HG03175 (cell line): ENCODE results near the gene BCL6B.

Experiments
- ATAC-seq: cut with Tn5 transposase; IDR thresholded peaks from one replicate; pipeline ENCODE4 v1.9.1; 2021; ENCODE audit warnings: mild to moderate bottlenecking, moderate library complexity; ENCODE audit not compliant: unreplicated experiment

Gene BCL6B

GRCh38 chr17:7056386-7056785 lies 33.5 kb downstream of the BCL6B start:
- no peak for ATAC-seq

GRCh38 chr17:7058831-7059447 lies 36.1 kb downstream of the BCL6B start:
- ATAC-seq: no peak

- ATAC-seq: no peak
Observed at GRCh38 chr17:7060165-7060891, 37.5 kb downstream of the BCL6B start.

GRCh38 chr17:7063518-7064094 lies 40.8 kb downstream of the BCL6B start:
- no peak for ATAC-seq

GRCh38 chr17:7064261-7064660 lies 41.4 kb downstream of the BCL6B start:
- no peak for ATAC-seq

- no peak for ATAC-seq
Observed at GRCh38 chr17:7067198-7067597, 44.3 kb downstream of the BCL6B start.

GRCh38 chr17:7068268-7068667 lies 45.4 kb downstream of the BCL6B start:
- no peak for ATAC-seq

GRCh38 chr17:7070712-7071111 lies 47.9 kb downstream of the BCL6B start:
- ATAC-seq: no peak

GRCh38 chr17:7072406-7072805 lies 49.6 kb downstream of the BCL6B start:
- no peak for ATAC-seq

- no peak for ATAC-seq
Observed at GRCh38 chr17:7074931-7075330, 52.1 kb downstream of the BCL6B start.

GRCh38 chr17:7077911-7078546 lies 55.2 kb downstream of the BCL6B start:
- no peak for ATAC-seq

GRCh38 chr17:7078711-7079110 lies 55.9 kb downstream of the BCL6B start:
- no peak for ATAC-seq
